OCI-LY7 (cell line): Measurements from ENCODE around the gene JAKMIP2. TPM values are rescaled to one million over a fixed set of nuclear protein-coding genes. Genes with fewer than 3 reads are reported as not detected.

Experiments
- BruUV-seq: library from RNA; stranded (reverse); fragments of 400-500 nt; replicated peaks from 2 replicates; lab custom pipeline; 2021; lab: Mats Ljungman, UMichigan
- CTCF ChIA-PET: fragments of 300-600 bp; sonication (Branson Sonifier 250); formaldehyde crosslinking; loops from one replicate; lab custom pipeline; 2022; ENCODE audit warnings: antibody characterized with exemption; ENCODE audit not compliant: unreplicated experiment; lab: Charles Lee
- POLR2A ChIA-PET: fragments of 300-600 bp; sonication (Branson Sonifier 250); formaldehyde crosslinking; loops from one replicate; lab custom pipeline; 2022; ENCODE audit warnings: antibody characterized with exemption; lab: Charles Lee
- DNase-seq: peaks from one replicate; pipeline ENCODE4 v3.0.0-alpha.2; 2015; ENCODE audit warnings: low spot score
- H2AFZ ChIP-seq: fragments of 200-600 bp; sonication (generic), shearing (Covaris generic); 2 replicates; pipeline ENCODE4 v1.6.1; 2014; ENCODE audit warnings: mild to moderate bottlenecking, antibody characterized with exemption, low read length, moderate library complexity
- H3K27ac ChIP-seq: fragments of 200-600 bp; sonication (generic); 2 replicates; pipeline ENCODE4 v1.5.1; 2014; ENCODE audit warnings: mixed run types, low read depth, mild to moderate bottlenecking, moderate library complexity, low read length, inconsistent platforms; ENCODE audit not compliant: poor library complexity, severe bottlenecking
- H3K36me3 ChIP-seq: fragments of 200-600 bp; sonication (generic); 2 replicates; pipeline ENCODE4 v1.6.1; 2014; ENCODE audit warnings: mild to moderate bottlenecking, antibody characterized with exemption, low read length, moderate library complexity, mixed read lengths; ENCODE audit not compliant: insufficient read depth
- H3K4me1 ChIP-seq: fragments of 200-600 bp; sonication (generic); 2 replicates; pipeline ENCODE4 v1.5.1; 2014; ENCODE audit warnings: mild to moderate bottlenecking, low read length; ENCODE audit not compliant: insufficient read depth, poor library complexity, severe bottlenecking
- H3K4me2 ChIP-seq: fragments of 200-600 bp; sonication (generic); 2 replicates; pipeline ENCODE4 v1.6.1; 2014; ENCODE audit warnings: mild to moderate bottlenecking, low read length
- H3K4me3 ChIP-seq: fragments of 200-600 bp; sonication (generic); 2 replicates; pipeline ENCODE4 v1.5.1; 2014; ENCODE audit warnings: mild to moderate bottlenecking, low read depth, low read length; ENCODE audit not compliant: poor library complexity, severe bottlenecking
- H3K79me2 ChIP-seq: fragments of 200-600 bp; sonication (generic); 2 replicates; pipeline ENCODE4 v1.6.1; 2016; ENCODE audit warnings: low read depth, mild to moderate bottlenecking, low read length, moderate library complexity, mixed read lengths; ENCODE audit not compliant: insufficient read depth
- H3K9me2 ChIP-seq: fragments of 200-600 bp; sonication (generic); 2 replicates; pipeline ENCODE4 v1.6.1; 2016; ENCODE audit warnings: mild to moderate bottlenecking, low read length, mixed read lengths; ENCODE audit not compliant: insufficient read depth
- H3K9me3 ChIP-seq: fragments of 200-600 bp; sonication (generic); 2 replicates; pipeline ENCODE4 v1.6.1; 2014; ENCODE audit warnings: mild to moderate bottlenecking, mixed run types, low read length, mixed read lengths
- H4K20me1 ChIP-seq: fragments of 200-600 bp; sonication (generic); 2 replicates; pipeline ENCODE4 v1.6.1; 2014; ENCODE audit warnings: mild to moderate bottlenecking, antibody characterized with exemption, low read length, moderate library complexity, mixed read lengths; ENCODE audit not compliant: insufficient read depth
- EZH2phosphoT487 ChIP-seq: fragments of 200-600 bp; sonication (generic); IDR thresholded peaks from 2 replicates; pipeline ENCODE4 v1.6.1; 2018; ENCODE audit warnings: low read depth, borderline replicate concordance, mild to moderate bottlenecking, mixed run types, antibody characterized with exemption, low read length, moderate library complexity, mixed read lengths
- intact Hi-C: fragments of 100-400 bp; cut with micrococcal nuclease; formaldehyde crosslinking; loops from one replicate; pipeline ENCODE4 v1.10.0; 2022; ENCODE audit not compliant: unreplicated experiment
- total RNA-seq, 2 experiments: library from RNA; depleted of rRNA in 1 of 2; stranded (reverse); fragments of >200 nt in 1 of 2; shearing (Covaris generic) in 1 of 2; gene quantifications; 2 replicates each; pipeline ENCODE4 v1.2.3, GENCODE V29; 2014 to 2022
- TF ChIP-seq, protein P1 (sequence below): fragments of 200-600 bp; sonication (generic); conservative IDR thresholded peaks from 2 replicates; pipeline ENCODE4 v1.5.1; 2014; ENCODE audit warnings: mild to moderate bottlenecking, antibody characterized with exemption, low read length, moderate library complexity, mixed read lengths

The JAKMIP2 gene
- total RNA-seq, 2 experiments from 2014 or later = 4.0 to 14.5 TPM

DNA sequence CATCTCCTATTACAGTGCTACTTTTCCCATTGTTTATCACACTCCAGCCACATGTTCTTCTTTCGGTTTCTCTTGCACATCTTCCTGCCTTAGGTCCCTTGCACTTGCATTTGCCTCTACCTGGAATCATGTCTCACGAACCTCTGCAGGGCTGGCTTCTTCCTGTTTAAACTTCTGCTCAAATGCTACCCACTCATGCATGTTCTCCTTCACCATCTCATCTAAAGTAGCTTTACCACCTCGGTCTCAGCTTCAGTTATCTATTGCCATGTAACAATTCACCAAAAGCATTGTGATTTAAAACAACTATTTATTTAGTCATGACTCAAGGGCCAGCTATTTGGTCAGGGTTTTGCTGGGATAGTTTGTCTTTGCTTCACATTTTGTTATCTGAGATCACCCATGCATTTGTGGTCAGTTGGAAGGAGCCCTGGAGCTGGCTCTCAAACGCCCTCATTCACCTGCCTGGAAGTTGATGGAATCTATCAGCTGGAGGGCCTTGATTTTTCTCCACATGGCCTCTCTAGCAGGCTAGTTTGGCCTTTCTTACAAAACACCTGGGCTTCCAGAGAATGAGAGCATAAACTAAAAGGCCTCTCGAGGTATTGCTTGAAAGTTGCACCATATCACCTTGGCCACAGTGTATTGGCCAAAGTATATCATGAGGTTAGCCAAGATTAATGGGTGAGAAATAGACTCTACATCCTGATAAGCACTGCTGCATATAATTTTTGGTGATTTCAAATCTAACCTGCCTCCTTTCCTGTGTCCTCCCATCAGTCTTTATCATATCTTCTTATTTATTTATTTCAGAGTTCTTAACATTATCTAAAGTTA is 27.5 kb upstream of the JAKMIP2 start:
- no peak for TF ChIP-seq EZH2phosphoT487
- TF ChIP-seq, protein P1, sequence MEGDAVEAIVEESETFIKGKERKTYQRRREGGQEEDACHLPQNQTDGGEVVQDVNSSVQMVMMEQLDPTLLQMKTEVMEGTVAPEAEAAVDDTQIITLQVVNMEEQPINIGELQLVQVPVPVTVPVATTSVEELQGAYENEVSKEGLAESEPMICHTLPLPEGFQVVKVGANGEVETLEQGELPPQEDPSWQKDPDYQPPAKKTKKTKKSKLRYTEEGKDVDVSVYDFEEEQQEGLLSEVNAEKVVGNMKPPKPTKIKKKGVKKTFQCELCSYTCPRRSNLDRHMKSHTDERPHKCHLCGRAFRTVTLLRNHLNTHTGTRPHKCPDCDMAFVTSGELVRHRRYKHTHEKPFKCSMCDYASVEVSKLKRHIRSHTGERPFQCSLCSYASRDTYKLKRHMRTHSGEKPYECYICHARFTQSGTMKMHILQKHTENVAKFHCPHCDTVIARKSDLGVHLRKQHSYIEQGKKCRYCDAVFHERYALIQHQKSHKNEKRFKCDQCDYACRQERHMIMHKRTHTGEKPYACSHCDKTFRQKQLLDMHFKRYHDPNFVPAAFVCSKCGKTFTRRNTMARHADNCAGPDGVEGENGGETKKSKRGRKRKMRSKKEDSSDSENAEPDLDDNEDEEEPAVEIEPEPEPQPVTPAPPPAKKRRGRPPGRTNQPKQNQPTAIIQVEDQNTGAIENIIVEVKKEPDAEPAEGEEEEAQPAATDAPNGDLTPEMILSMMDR = no peak
- H4K20me1 ChIP-seq = no peaks in the 10 kb centered on the region
- POLR2A ChIA-PET = no interaction called here
- H3K4me2 ChIP-seq = no peak overlapping the region
- peaks cover 7% of the 10 kb centered on the region for H3K4me1 ChIP-seq
- H2AFZ ChIP-seq = no peak overlapping the region
- H3K79me2 ChIP-seq = no peaks in the 10 kb centered on the region
- no peak overlapping the region for H3K4me3 ChIP-seq
- no peaks in the 10 kb centered on the region for H3K36me3 ChIP-seq
- no peaks in the 10 kb centered on the region for H3K9me2 ChIP-seq
- H3K9me3 ChIP-seq = no peaks in the 10 kb centered on the region
- DNase-seq = no peak
- CTCF ChIA-PET = no interaction called here
- BruUV-seq = no TSS peak
- intact Hi-C loops = no loop called here
- no peak overlapping the region for H3K27ac ChIP-seq

DNA sequence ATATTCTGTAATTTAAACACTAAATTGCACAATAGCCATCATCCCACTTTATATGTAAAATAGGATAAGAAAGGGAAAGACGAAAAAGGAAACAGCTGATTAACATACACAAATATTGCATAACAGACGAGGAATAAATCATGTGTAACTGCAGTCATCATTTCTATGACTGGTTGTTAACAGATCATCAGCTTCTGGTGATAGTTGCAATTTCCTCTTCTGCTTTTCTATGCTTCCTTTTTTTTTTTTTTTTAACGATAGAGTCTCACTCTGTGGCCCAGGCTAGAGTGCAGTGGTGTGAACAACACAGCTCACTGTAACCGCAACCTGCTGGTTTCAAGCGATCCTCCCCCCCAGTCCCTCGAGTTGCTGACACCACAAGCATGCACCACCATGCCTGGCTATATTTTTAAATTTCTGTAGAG is 22.5 kb upstream of the JAKMIP2 start:
- peak; percentile 67 for DNase-seq
- BruUV-seq = no TSS peak
- no peaks in the 10 kb centered on the region for H3K79me2 ChIP-seq
- intact Hi-C loops = loop anchor here (1.0 kb wide), 1 partner anchor 23 kb away; the partner anchor contains the start of gene JAKMIP2
- no peaks in the 10 kb centered on the region for H3K9me2 ChIP-seq
- peak overlapping the region; percentile 16 for H3K27ac ChIP-seq
- H2AFZ ChIP-seq = peak overlapping the region; percentile 56; the same call in 1 of the 2 replicates
- POLR2A ChIA-PET = interaction anchor here (0.6 to 2.1 kb wide), 8 partner anchors 9 to 1097 kb away, joined by 3 to 15 read pairs (median 4); partner anchors contain the start of gene JAKMIP2
- H4K20me1 ChIP-seq = no peaks in the 10 kb centered on the region
- peak overlapping the region; percentile 71 for H3K4me2 ChIP-seq
- CTCF ChIA-PET = interaction anchor here (0.6 to 0.8 kb wide), 2 partner anchors 22 to 78 kb away, joined by 3 to 4 read pairs; partner anchors contain the start of gene JAKMIP2
- no peaks in the 10 kb centered on the region for H3K9me3 ChIP-seq
- no peak for TF ChIP-seq EZH2phosphoT487
- TF ChIP-seq, protein P1 = no peak
- no peaks in the 10 kb centered on the region for H3K36me3 ChIP-seq
- H3K4me3 ChIP-seq = peak overlapping the region; percentile 18
- H3K4me1 ChIP-seq = peaks cover 21% of the 10 kb centered on the region
